CD14-positive monocyte (primary cell): ENCODE data around the gene LRRC4. TPM values are rescaled to one million over a fixed set of nuclear protein-coding genes. Genes with fewer than 3 reads are reported as not detected.
A peak's percentile ranks its signal among the peaks of the same experiment; 100 is the strongest.

Source experiments
- DNase-seq, 3 donors: peaks; one replicate each; pipeline ENCODE4 v3.0.0-alpha.2; 2011 to 2022
- H2AFZ ChIP-seq: 2 replicates; pipeline ENCODE4 v1.6.0; 2012; ENCODE audit warnings: mild to moderate bottlenecking, low read depth, low read length, inconsistent platforms; ENCODE audit not compliant: insufficient read depth, poor library complexity, severe bottlenecking
- H3K27ac ChIP-seq, 2 donors: 1 replicate in 1 of 2; 2 replicates in 1 of 2; pipeline ENCODE4 v1.5.1; 2012 to 2013; ENCODE audit warnings: low read length in 2 of 2, control low read depth in 1 of 2, inconsistent platforms in 1 of 2, low read depth in 1 of 2, mild to moderate bottlenecking in 1 of 2
- H3K27me3 ChIP-seq, 2 donors: one replicate each; pipeline versions ENCODE4 v1.6.0 to v1.6.1; 2011 to 2013; ENCODE audit warnings: low read length in 2 of 2; ENCODE audit not compliant: control insufficient read depth in 2 of 2, insufficient read depth in 2 of 2
- H3K36me3 ChIP-seq, 2 donors: replicated peaks in 1 of 2; 1 replicate in 1 of 2; 2 replicates in 1 of 2; pipeline versions ENCODE4 v1.5.1 to v1.6.1; 2012 to 2013; ENCODE audit warnings: low read length in 2 of 2, control low read depth in 1 of 2, inconsistent platforms in 1 of 2, mild to moderate bottlenecking in 1 of 2; ENCODE audit not compliant: insufficient read depth in 2 of 2, control insufficient read depth in 1 of 2
- H3K4me1 ChIP-seq, 2 donors: 1 replicate in 1 of 2; 2 replicates in 1 of 2; pipeline versions ENCODE4 v1.5.1 to v1.6.1; 2012 to 2013; ENCODE audit warnings: low read length in 2 of 2, control low read depth in 1 of 2, inconsistent platforms in 1 of 2, mild to moderate bottlenecking in 1 of 2, moderate library complexity in 1 of 2; ENCODE audit not compliant: insufficient read depth in 2 of 2, control insufficient read depth in 1 of 2
- H3K4me2 ChIP-seq: replicated peaks from 2 replicates; pipeline ENCODE3; 2012; ENCODE audit warnings: low read length, moderate library complexity, mild to moderate bottlenecking; ENCODE audit not compliant: poor library complexity, severe bottlenecking; ENCODE audit errors: extremely low read depth
- H3K4me3 ChIP-seq, 3 experiments: fragments of 200-600 bp in 1 of 3; sonication (generic) in 1 of 3; replicated peaks in 1 of 3; 1 replicate in 2 of 3; 2 replicates in 1 of 3; pipeline ENCODE4 v1.5.1; 2011 to 2013; ENCODE audit warnings: low read length in 3 of 3, mild to moderate bottlenecking in 3 of 3, control low read depth in 2 of 3, low read depth in 2 of 3, inconsistent platforms in 1 of 3, moderate library complexity in 1 of 3
- H3K79me2 ChIP-seq: 2 replicates; pipeline ENCODE4 v1.6.0; 2012; ENCODE audit warnings: mild to moderate bottlenecking, control low read depth, inconsistent platforms, low read length, moderate library complexity; ENCODE audit not compliant: insufficient read depth
- H3K9ac ChIP-seq: 2 replicates; pipeline ENCODE4 v1.6.0; 2017; ENCODE audit warnings: low read length, mild to moderate bottlenecking; ENCODE audit not compliant: insufficient read depth, poor library complexity, severe bottlenecking
- H3K9me3 ChIP-seq, 2 donors: replicated peaks in 1 of 2; 1 replicate in 1 of 2; 2 replicates in 1 of 2; pipeline versions ENCODE4 v1.5.1 to v1.6.1; 2012 to 2013; ENCODE audit warnings: low read length in 2 of 2, control low read depth in 1 of 2; ENCODE audit not compliant: control insufficient read depth in 1 of 2, insufficient read depth in 1 of 2
- H4K20me1 ChIP-seq: 2 replicates; pipeline ENCODE4 v1.6.0; 2012; ENCODE audit warnings: mild to moderate bottlenecking, low read length, control low read depth, moderate library complexity; ENCODE audit not compliant: insufficient read depth
- H3K27ac Mint-ChIP-seq, 7 donors: one replicate each; pipeline ENCODE4 v1.8.0; 2020; ENCODE audit warnings: mild to moderate bottlenecking in 7 of 7, mixed read lengths in 7 of 7, moderate library complexity in 6 of 7, inconsistent platforms in 2 of 7
- H3K27me3 Mint-ChIP-seq, 3 donors: one replicate each; pipeline ENCODE4 v1.8.0; 2021 to 2022; ENCODE audit warnings: low read depth in 3 of 3, mild to moderate bottlenecking in 3 of 3, mixed read lengths in 3 of 3, moderate library complexity in 3 of 3, inconsistent platforms in 1 of 3
- H3K36me3 Mint-ChIP-seq, 2 donors: one replicate each; pipeline ENCODE4 v1.8.0; 2020; ENCODE audit warnings: mixed read lengths in 2 of 2, inconsistent platforms in 1 of 2, mild to moderate bottlenecking in 1 of 2
- H3K4me1 Mint-ChIP-seq: one replicate; pipeline ENCODE4 v1.8.0; 2020; ENCODE audit warnings: mild to moderate bottlenecking, mixed read lengths
- H3K4me3 Mint-ChIP-seq, 2 donors: one replicate each; pipeline ENCODE4 v1.8.0; 2020; ENCODE audit warnings: mild to moderate bottlenecking in 2 of 2, mixed read lengths in 2 of 2, moderate library complexity in 1 of 2
- H3K9me3 Mint-ChIP-seq, 7 donors: one replicate each; pipeline ENCODE4 v1.8.0; 2020 to 2022; ENCODE audit warnings: mixed read lengths in 7 of 7, mild to moderate bottlenecking in 6 of 7, moderate library complexity in 6 of 7, inconsistent platforms in 2 of 7
- CTCF ChIP-seq: fragments of 200-600 bp; IDR thresholded peaks from one replicate; pipeline ENCODE4 v1.8.0; 2022; ENCODE audit warnings: antibody characterized with exemption, mild to moderate bottlenecking
- WGBS: methylation state at CpG from one replicate; pipeline ENCODE4 v1.1.5; 2013; ENCODE audit warnings: missing lambda C conversion rate; ENCODE audit not compliant: insufficient coverage; 5-methylcytosine and 5-hydroxymethylcytosine counted together
- intact Hi-C, 2 donors: fragments of 100-400 bp; cut with micrococcal nuclease; formaldehyde crosslinking; loops; one replicate each; pipeline versions ENCODE4 v1.15.0 to v1.15.1; 2023
- polyA plus RNA-seq, 3 donors: library from polyadenylated mRNA; depleted of rRNA in 1 of 3; unstranded in 2 of 3; stranded (reverse) in 1 of 3; fragments of 300-500 nt in 2 of 3; fragments of >200 nt in 1 of 3; fragmentation: Illumina TruSeq in 2 of 3; gene quantifications; 1 replicate in 2 of 3; 2 replicates in 1 of 3; pipeline ENCODE4 v1.2.3, GENCODE V29; 2012 to 2021

Gene LRRC4
- polyA plus RNA-seq, 3 donors: 0.12 to 3.3 (median 0.91) TPM

GRCh38 chr7:128008141-128008540 lies 23.1 kb downstream of the LRRC4 start:
- Histone ChIP-seq H3K4me3 (no peak overlapping the region), H3K9me3 (no peaks in the 10 kb centered on the region), H4K20me1 (peaks cover 59% of the 10 kb centered on the region), H3K9ac (no peak overlapping the region), H3K4me1 (peaks cover 15% of the 10 kb centered on the region in 2 donors), H3K79me2 (no peaks in the 10 kb centered on the region), H3K27ac (no peak overlapping the region), H3K27me3 (no peaks in the 10 kb centered on the region), H2AFZ (no peak overlapping the region), H3K4me2 (no peak overlapping the region), H3K36me3 (peaks cover 23 to 77% of the 10 kb centered on the region in 2 donors)
- H3K36me3 Mint-ChIP-seq: peaks cover 50 to 66% of the 10 kb centered on the region in 2 donors
- no peak overlapping the region for H3K4me3 Mint-ChIP-seq
- no peaks in the 10 kb centered on the region for H3K9me3 Mint-ChIP-seq
- peaks cover 0 to 2% (median 0%) of the 10 kb centered on the region in 3 donors for H3K27me3 Mint-ChIP-seq
- TF ChIP-seq CTCF: no peak
- peaks cover 19% of the 10 kb centered on the region for H3K4me1 Mint-ChIP-seq
- intact Hi-C loops: no loop called here
- DNase-seq: no peak
- no peak overlapping the region for H3K27ac Mint-ChIP-seq
- 100% methylated on average over 3 of the region's 5 CpGs for WGBS

- H3K27ac Mint-ChIP-seq: peak overlapping the region in 1 of 7 donors; percentile 1
- no peak overlapping the region for H3K9ac ChIP-seq
- H3K36me3 ChIP-seq: peaks cover 15 to 71% of the 10 kb centered on the region in 2 donors
- no peak overlapping the region for H3K4me3 Mint-ChIP-seq
- peaks cover 21 to 23% of the 10 kb centered on the region in 2 donors for H3K4me1 ChIP-seq
- H3K27ac ChIP-seq: no peak overlapping the region
- DNase-seq: no peak
- H3K4me1 Mint-ChIP-seq: peaks cover 26% of the 10 kb centered on the region
- H4K20me1 ChIP-seq: peaks cover 52% of the 10 kb centered on the region
- no peak overlapping the region for H2AFZ ChIP-seq
- no peaks in the 10 kb centered on the region for H3K79me2 ChIP-seq
- WGBS: 100% methylated on average over 2 of the region's 3 CpGs
- peaks cover 0 to 2% (median 0%) of the 10 kb centered on the region in 3 donors for H3K27me3 Mint-ChIP-seq
- no peaks in the 10 kb centered on the region for H3K9me3 ChIP-seq
- H3K4me3 ChIP-seq: no peak overlapping the region
- no peak for TF ChIP-seq CTCF
- intact Hi-C loops: no loop called here
- H3K4me2 ChIP-seq: no peak overlapping the region
- peaks cover 41 to 58% of the 10 kb centered on the region in 2 donors for H3K36me3 Mint-ChIP-seq
- H3K9me3 Mint-ChIP-seq: no peaks in the 10 kb centered on the region
- no peaks in the 10 kb centered on the region for H3K27me3 ChIP-seq
These were observed 23.9 kb downstream of the LRRC4 start for GRCh38 chr7:128007303-128007680.
